Peyer's patch (tissue), 4 donors: ENCODE measurements around the gene CEP78.

ENCODE experiments used
- CTCF ChIP-seq, 6 experiments: fragments of 450-650 bp in 4 of 6; fragments of 200-600 bp in 2 of 6; sonication (generic) in 1 of 6; IDR thresholded peaks; one replicate each; pipeline ENCODE4 v1.5.1; 2017 to 2019; ENCODE audit warnings: antibody characterized with exemption in 6 of 6, mild to moderate bottlenecking in 3 of 6, moderate library complexity in 1 of 6
- POLR2A ChIP-seq, 2 donors: fragments of 450-650 bp; IDR thresholded peaks; one replicate each; pipeline ENCODE4 v1.5.1; 2017; ENCODE audit warnings: antibody characterized with exemption in 2 of 2, mild to moderate bottlenecking in 2 of 2, moderate library complexity in 2 of 2

GRCh38 chr9:78221425-78221824 lies 14.4 kb upstream of the CEP78 start:
- TF ChIP-seq POLR2A (IDR thresholded peaks at IDR 0.05) (no peak), CTCF (IDR thresholded peaks at IDR 0.05) (no peak)
